HepG2 (cell line): ENCODE data around the gene SURF1.

Experiments
- ARHGAP35 ChIP-seq: sonication (generic); formaldehyde crosslinking; IDR thresholded peaks from 2 replicates; pipeline ENCODE4 v1.9.0; 2022; ENCODE audit warnings: mild to moderate bottlenecking, inconsistent platforms, moderate library complexity, missing genetic modification reagents, borderline replicate concordance
- ELK4 ChIP-seq: sonication (generic); formaldehyde crosslinking; IDR thresholded peaks from 2 replicates; pipeline ENCODE4 v1.9.0; 2021; ENCODE audit warnings: missing genetic modification reagents, borderline replicate concordance
- FOXO4 ChIP-seq: sonication (generic); formaldehyde crosslinking; conservative IDR thresholded peaks from 2 replicates; pipeline ENCODE4 v1.8.1; 2023; ENCODE audit warnings: missing genetic modification reagents
- KLF6 ChIP-seq: IDR thresholded peaks from 2 replicates; pipeline ENCODE4 v1.8.0; 2016; ENCODE audit warnings: missing biosample characterization, missing genetic modification reagents
- MLX ChIP-seq: IDR thresholded peaks from 2 replicates; pipeline ENCODE4 v1.6.1; 2016
- PHF8 ChIP-seq: sonication (generic); formaldehyde crosslinking; IDR thresholded peaks from 2 replicates; pipeline ENCODE4 v1.5.0; 2020; ENCODE audit warnings: missing genetic modification reagents
- POLR2A ChIP-seq, 2 experiments: IDR thresholded peaks; 2 replicates each; pipeline ENCODE4 v1.6.1; 2011; ENCODE audit warnings: low read depth in 2 of 2, low read length in 2 of 2, mild to moderate bottlenecking in 1 of 2, moderate library complexity in 1 of 2; ENCODE audit not compliant: insufficient read depth in 1 of 2
- SMC3 ChIP-seq: IDR thresholded peaks from 2 replicates; pipeline ENCODE4 v1.6.1; 2011; ENCODE audit warnings: low read length, improper control_type of control experiment
- SP1 ChIP-seq, 2 experiments: fragments of 450-650 bp in 1 of 2; sonication (generic) in 1 of 2; formaldehyde crosslinking in 1 of 2; IDR thresholded peaks; 2 replicates each; pipeline versions ENCODE4 v1.4.0 to v1.6.1; 2016 to 2020; ENCODE audit warnings: missing genetic modification reagents in 1 of 2
- ZFP37 ChIP-seq: sonication (generic); formaldehyde crosslinking; IDR thresholded peaks from 2 replicates; pipeline ENCODE4 v1.4.0; 2020; ENCODE audit warnings: missing genetic modification reagents, borderline replicate concordance
- ZNF777 ChIP-seq: sonication (generic); formaldehyde crosslinking; IDR thresholded peaks from 2 replicates; pipeline ENCODE4 v1.4.0; 2020; ENCODE audit warnings: missing genetic modification reagents
- TF ChIP-seq, protein P1 (sequence below): IDR thresholded peaks from 2 replicates; pipeline ENCODE4 v1.6.1; 2016; ENCODE audit warnings: low read depth

GRCh38 chr9:133304477-133305377, 51.6 kb downstream of the SURF1 start:
- no peak for TF ChIP-seq SMC3
- no peak for TF ChIP-seq FOXO4 (CRISPR knock-in tag)
- no peak for TF ChIP-seq ELK4 (CRISPR knock-in tag)
- no peak for TF ChIP-seq ZFP37
- TF ChIP-seq KLF6: no peak
- TF ChIP-seq POLR2A (IDR thresholded peaks at IDR 0.05; ENCODE audit: insufficient read depth in 1 of 2, low read depth in 2 of 2, low read length in 2 of 2): no peak
- TF ChIP-seq MLX: no peak
- TF ChIP-seq ARHGAP35: no peak
- TF ChIP-seq, protein P1, sequence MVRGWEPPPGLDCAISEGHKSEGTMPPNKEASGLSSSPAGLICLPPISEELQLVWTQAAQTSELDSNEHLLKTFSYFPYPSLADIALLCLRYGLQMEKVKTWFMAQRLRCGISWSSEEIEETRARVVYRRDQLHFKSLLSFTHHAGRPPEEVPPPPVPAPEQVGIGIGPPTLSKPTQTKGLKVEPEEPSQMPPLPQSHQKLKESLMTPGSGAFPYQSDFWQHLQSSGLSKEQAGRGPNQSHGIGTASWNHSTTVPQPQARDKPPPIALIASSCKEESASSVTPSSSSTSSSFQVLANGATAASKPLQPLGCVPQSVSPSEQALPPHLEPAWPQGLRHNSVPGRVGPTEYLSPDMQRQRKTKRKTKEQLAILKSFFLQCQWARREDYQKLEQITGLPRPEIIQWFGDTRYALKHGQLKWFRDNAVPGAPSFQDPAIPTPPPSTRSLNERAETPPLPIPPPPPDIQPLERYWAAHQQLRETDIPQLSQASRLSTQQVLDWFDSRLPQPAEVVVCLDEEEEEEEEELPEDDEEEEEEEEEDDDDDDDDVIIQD (CRISPR knock-in tag): no peak
- no peak for TF ChIP-seq PHF8 (CRISPR knock-in tag)
- TF ChIP-seq ZNF777: no peak
- TF ChIP-seq SP1 (IDR thresholded peaks at IDR 0.05): no peak
- no peak for TF ChIP-seq SP1 (CRISPR knock-in tag; IDR thresholded peaks at IDR 0.05)
